Loucy (cell line): ENCODE results near the gene PRMT9.
A peak's percentile ranks its signal among the peaks of the same experiment; 100 is the strongest.

Experiments
- H2AFZ ChIP-seq: fragments of 200-600 bp; sonication (generic); 2 replicates; pipeline ENCODE4 v1.6.0; 2016; ENCODE audit warnings: antibody characterized with exemption, mild to moderate bottlenecking, low read length, moderate library complexity
- H3F3A ChIP-seq: fragments of 200-600 bp; 2 replicates; pipeline ENCODE4 v1.6.0; 2016; ENCODE audit warnings: antibody characterized with exemption, low read depth, mild to moderate bottlenecking
- H3K27me3 ChIP-seq: fragments of 200-600 bp; sonication (generic); 2 replicates; pipeline ENCODE4 v1.6.1; 2014; ENCODE audit warnings: low read length, mild to moderate bottlenecking; ENCODE audit not compliant: insufficient read depth, poor library complexity, severe bottlenecking
- H3K36me3 ChIP-seq: fragments of 200-600 bp; sonication (generic); 2 replicates; pipeline ENCODE4 v1.6.1; 2016; ENCODE audit warnings: low read length; ENCODE audit not compliant: insufficient read depth
- H3K4me1 ChIP-seq: fragments of 200-600 bp; sonication (generic); 2 replicates; pipeline ENCODE4 v1.5.1; 2014; ENCODE audit warnings: low read length, mild to moderate bottlenecking; ENCODE audit not compliant: insufficient read depth, poor library complexity, severe bottlenecking
- H3K4me2 ChIP-seq: fragments of 200-600 bp; sonication (generic); 2 replicates; pipeline ENCODE4 v1.6.0; 2014; ENCODE audit warnings: antibody characterized with exemption, low read length, low read depth, mild to moderate bottlenecking; ENCODE audit not compliant: poor library complexity, severe bottlenecking
- H3K4me3 ChIP-seq: fragments of 200-600 bp; sonication (generic); 2 replicates; pipeline ENCODE4 v1.5.1; 2014; ENCODE audit warnings: low read length, mild to moderate bottlenecking, mixed read lengths; ENCODE audit not compliant: poor library complexity, severe bottlenecking
- H3K79me2 ChIP-seq: fragments of 200-600 bp; sonication (generic); 2 replicates; pipeline ENCODE4 v1.6.1; 2014; ENCODE audit warnings: low read length; ENCODE audit not compliant: insufficient read depth
- H3K9ac ChIP-seq: fragments of 200-600 bp; sonication (generic); 2 replicates; pipeline ENCODE4 v1.6.0; 2014; ENCODE audit warnings: mild to moderate bottlenecking, low read depth, low read length, moderate library complexity; ENCODE audit not compliant: poor library complexity, severe bottlenecking
- H3K9me2 ChIP-seq: fragments of 200-600 bp; sonication (generic); replicated peaks from 2 replicates; pipeline ENCODE4 v1.6.1; 2016; ENCODE audit warnings: low read depth, low read length, mixed read lengths
- H3K9me3 ChIP-seq: fragments of 200-600 bp; sonication (generic); 2 replicates; pipeline ENCODE4 v1.6.1; 2014; ENCODE audit warnings: mild to moderate bottlenecking, antibody characterized with exemption, low read length, low read depth; ENCODE audit not compliant: insufficient read depth
- H4K20me1 ChIP-seq: fragments of 200-600 bp; sonication (generic); 2 replicates; pipeline ENCODE4 v1.6.0; 2014; ENCODE audit warnings: antibody characterized with exemption, low read length, mild to moderate bottlenecking; ENCODE audit not compliant: insufficient read depth, poor library complexity, severe bottlenecking
- EZH2phosphoT487 ChIP-seq: fragments of 200-600 bp; IDR thresholded peaks from 2 replicates; pipeline ENCODE4 v1.6.1; 2018; ENCODE audit warnings: antibody characterized with exemption, mild to moderate bottlenecking, moderate library complexity, borderline replicate concordance
- TF ChIP-seq, protein P1 (sequence below): fragments of 200-600 bp; sonication (generic); conservative IDR thresholded peaks from 2 replicates; pipeline ENCODE4 v1.5.1; 2014; ENCODE audit warnings: mild to moderate bottlenecking, antibody characterized with exemption, low read length

Gene PRMT9

GRCh38 chr4:147683717-147684700 is at the start of gene PRMT9:
Gene PRMT9 (minus strand): TSS chr4:147684163. CDS start chr4:147683987, 176 bp downstream.
- no peaks in the 10 kb centered on the region for H3K9me3 ChIP-seq
- no peaks in the 10 kb centered on the region for H3K9me2 ChIP-seq
- H3K27me3 ChIP-seq = no peaks in the 10 kb centered on the region
- no peaks in the 10 kb centered on the region for H3K36me3 ChIP-seq
- H3K9ac ChIP-seq = peak within 1 kb of the TSS; percentile 89
- H4K20me1 ChIP-seq = peaks cover 6% of the 10 kb centered on the region
- no peak for TF ChIP-seq EZH2phosphoT487
- TF ChIP-seq, protein P1, sequence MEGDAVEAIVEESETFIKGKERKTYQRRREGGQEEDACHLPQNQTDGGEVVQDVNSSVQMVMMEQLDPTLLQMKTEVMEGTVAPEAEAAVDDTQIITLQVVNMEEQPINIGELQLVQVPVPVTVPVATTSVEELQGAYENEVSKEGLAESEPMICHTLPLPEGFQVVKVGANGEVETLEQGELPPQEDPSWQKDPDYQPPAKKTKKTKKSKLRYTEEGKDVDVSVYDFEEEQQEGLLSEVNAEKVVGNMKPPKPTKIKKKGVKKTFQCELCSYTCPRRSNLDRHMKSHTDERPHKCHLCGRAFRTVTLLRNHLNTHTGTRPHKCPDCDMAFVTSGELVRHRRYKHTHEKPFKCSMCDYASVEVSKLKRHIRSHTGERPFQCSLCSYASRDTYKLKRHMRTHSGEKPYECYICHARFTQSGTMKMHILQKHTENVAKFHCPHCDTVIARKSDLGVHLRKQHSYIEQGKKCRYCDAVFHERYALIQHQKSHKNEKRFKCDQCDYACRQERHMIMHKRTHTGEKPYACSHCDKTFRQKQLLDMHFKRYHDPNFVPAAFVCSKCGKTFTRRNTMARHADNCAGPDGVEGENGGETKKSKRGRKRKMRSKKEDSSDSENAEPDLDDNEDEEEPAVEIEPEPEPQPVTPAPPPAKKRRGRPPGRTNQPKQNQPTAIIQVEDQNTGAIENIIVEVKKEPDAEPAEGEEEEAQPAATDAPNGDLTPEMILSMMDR = no peak
- peak within 1 kb of the TSS; percentile 100 for H2AFZ ChIP-seq
- peaks cover 38% of the 10 kb centered on the region for H3K79me2 ChIP-seq
- H3K4me2 ChIP-seq = peak within 1 kb of the TSS; percentile 92
- peaks cover 38% of the 10 kb centered on the region for H3K4me1 ChIP-seq
- no peaks in the 10 kb centered on the region for H3F3A ChIP-seq
- H3K4me3 ChIP-seq = peak within 1 kb of the TSS; percentile 94

GRCh38 chr4:147732518-147733235 is 48.7 kb upstream of the PRMT9 start:
- H3K9ac ChIP-seq = peak overlapping the region; percentile 84
- peak overlapping the region; percentile 87 for H3K4me2 ChIP-seq
- peaks cover 48% of the 10 kb centered on the region for H3K4me1 ChIP-seq
- peaks cover 15% of the 10 kb centered on the region for H3K27me3 ChIP-seq
- H4K20me1 ChIP-seq = peaks cover 23% of the 10 kb centered on the region
- no peaks in the 10 kb centered on the region for H3K9me3 ChIP-seq
- no peaks in the 10 kb centered on the region for H3K9me2 ChIP-seq
- H3K36me3 ChIP-seq = no peaks in the 10 kb centered on the region
- peaks cover 54% of the 10 kb centered on the region for H3K79me2 ChIP-seq
- H3F3A ChIP-seq = no peaks in the 10 kb centered on the region
- peak overlapping the region; percentile 96 for H2AFZ ChIP-seq
- TF ChIP-seq, protein P1 = no peak
- no peak for TF ChIP-seq EZH2phosphoT487
- H3K4me3 ChIP-seq = peak overlapping the region; percentile 87

GRCh38 chr4:147731580-147732517 is 47.9 kb upstream of the PRMT9 start, which contains the start of gene ARHGAP10:
Gene ARHGAP10 (plus strand): TSS chr4:147732088. CDS start chr4:147732302, 214 bp downstream.
- Histone ChIP-seq H3K27me3 (peaks cover 15% of the 10 kb centered on the region), H3K36me3 (no peaks in the 10 kb centered on the region), H3K9ac (peak within 1 kb of the TSS; percentile 84), H3K9me3 (no peaks in the 10 kb centered on the region), H4K20me1 (peaks cover 23% of the 10 kb centered on the region), H3F3A (no peaks in the 10 kb centered on the region), H3K79me2 (peaks cover 46% of the 10 kb centered on the region), H3K9me2 (no peaks in the 10 kb centered on the region), H2AFZ (peak within 1 kb of the TSS; percentile 96), H3K4me2 (peak within 1 kb of the TSS; percentile 87), H3K4me1 (peaks cover 48% of the 10 kb centered on the region), H3K4me3 (peak within 1 kb of the TSS; percentile 87)
- no peak for TF ChIP-seq EZH2phosphoT487
- TF ChIP-seq, protein P1 = no peak
